GM13977 (cell line): ENCODE data around the gene FAM107B.

ENCODE experiments used
- DNase-seq: peaks from one replicate; pipeline ENCODE4 v3.0.0; 2012; ENCODE audit warnings: low spot score
- CTCF ChIP-seq: IDR thresholded peaks from 2 replicates; pipeline ENCODE4 v1.5.1; 2012; ENCODE audit warnings: mild to moderate bottlenecking, control low read depth; ENCODE audit not compliant: insufficient read depth; ENCODE audit errors: extremely low read depth, missing control alignments
- in situ Hi-C: fragments of 300-500 bp; cut with MboI; formaldehyde crosslinking; loops from one replicate; pipeline ENCODE4 v1.12.0; 2022; ENCODE audit warnings: low sequenced_read_pairs, low pct_unique_long_range_greater_than_20kb, mixed read lengths, inconsistent platforms; ENCODE audit not compliant: unreplicated experiment

The FAM107B gene

DNA sequence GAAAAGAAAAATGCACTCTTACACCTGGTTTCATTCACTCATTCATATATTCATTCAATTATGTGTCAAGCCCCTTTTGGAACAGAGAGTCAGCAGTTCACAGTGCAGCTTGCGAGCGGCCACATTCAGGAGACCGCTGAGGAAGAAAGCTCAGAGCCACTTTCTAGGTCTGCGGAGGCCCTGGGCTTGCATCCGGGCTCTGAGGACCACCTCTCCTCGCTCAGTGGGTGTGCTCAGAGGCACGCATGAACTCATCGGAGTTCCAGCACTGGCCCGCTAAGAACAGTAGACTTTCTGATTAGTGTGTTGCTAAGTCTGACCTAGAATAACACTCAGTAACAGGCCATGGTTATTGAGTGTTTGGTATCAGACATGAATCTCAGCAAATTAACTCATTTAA lies 1.8 kb upstream of the FAM107B start:
- in situ Hi-C loops = no loop called here

DNA sequence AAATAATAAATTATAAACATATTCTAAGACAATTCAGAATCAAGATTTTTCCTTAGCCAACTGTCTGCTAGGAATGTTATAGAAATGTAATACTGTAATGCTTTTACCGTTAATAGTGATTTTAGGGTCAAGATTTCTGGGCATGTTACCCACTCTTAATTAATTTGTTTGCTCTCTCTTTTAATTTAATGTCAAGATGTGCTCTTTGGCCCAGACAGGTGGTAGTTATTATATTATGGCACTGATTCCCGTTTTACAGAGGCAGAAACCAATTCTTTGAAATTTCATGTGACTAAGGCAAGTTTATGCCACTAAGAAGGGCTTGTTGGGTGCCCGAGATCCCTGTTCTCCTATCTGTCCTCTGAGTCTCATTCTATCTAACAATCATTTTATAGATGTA lies 959 bp upstream of the FAM107B start:
- no peak for DNase-seq
- in situ Hi-C loops = no loop called here
- no peak for TF ChIP-seq CTCF

More for the DNA sequence above, 1.8 kb upstream of the FAM107B start:
- no peak for TF ChIP-seq CTCF
- no peak for DNase-seq

DNA sequence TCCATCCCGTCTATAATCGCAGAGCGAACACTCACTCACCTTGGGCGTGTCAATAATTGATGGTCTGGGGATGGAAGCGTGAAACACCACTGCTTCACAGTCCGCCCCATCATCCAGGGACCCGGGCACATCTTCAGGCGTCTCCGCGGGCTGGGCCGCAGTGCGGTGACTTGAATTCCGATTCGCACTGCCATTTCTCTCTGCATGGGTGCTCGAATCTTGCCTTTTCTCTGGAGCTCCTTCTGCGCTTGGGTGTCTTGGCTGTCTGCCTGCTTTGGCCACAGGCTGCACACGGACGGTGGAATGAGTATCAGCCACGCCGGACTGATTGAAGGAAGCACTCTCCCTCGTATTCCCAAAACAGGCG lies 500 bp downstream of the FAM107B start:
- in situ Hi-C loops = no loop called here
- no peak for TF ChIP-seq CTCF
- no peak for DNase-seq

DNA sequence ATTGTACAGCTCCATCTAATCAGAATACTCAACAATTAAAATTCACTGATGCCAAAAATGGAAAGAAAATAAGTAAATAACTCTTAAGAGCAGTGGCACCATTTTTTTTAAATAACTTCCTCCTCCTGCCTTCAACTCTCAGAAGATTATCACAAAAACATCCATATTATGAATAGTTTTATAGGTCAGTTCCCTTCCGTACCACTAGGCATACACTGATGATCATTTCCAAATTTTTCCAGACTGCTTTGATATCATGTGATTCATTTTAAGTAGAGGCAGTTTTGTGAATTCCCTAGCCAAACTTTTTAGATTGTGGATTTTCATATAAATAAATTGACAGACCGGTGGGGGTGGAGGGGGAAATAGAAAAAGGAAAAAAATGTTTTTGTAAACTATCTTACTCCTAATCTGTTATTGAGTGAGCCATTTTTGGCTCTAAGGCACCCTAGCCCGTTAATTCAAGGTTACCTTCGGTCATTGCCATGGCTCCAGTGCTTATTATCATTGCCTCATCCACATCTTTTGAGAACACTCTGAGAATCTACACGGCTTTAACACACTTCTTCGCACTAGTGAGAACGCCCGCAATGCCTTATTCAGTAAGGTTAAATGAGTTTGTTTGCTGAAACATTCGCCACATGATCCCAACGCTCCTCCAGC lies 1.0 kb downstream of the FAM107B start:
- TF ChIP-seq CTCF = no peak
- no peak for DNase-seq

DNA sequence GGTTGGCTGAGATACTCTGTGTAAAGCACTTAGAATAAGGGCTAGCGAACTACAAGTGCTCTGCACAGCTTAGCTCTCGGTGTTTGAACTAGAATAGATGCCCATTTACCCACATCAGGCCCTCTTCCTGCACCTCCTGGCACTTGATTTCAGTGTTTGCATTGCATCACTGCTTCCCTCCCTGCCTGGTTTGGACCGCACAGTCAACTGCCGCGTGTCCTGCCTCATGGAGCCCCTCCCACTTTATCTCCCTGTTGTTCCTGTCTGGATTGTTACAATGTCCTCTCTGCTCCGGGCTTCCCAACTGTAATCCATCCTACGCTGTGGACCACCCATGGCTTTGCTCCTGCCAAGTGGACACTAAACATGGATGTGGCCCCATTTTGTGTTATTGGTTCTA lies 2.3 kb downstream of the FAM107B start:
- in situ Hi-C loops = no loop called here
- no peak for DNase-seq
- TF ChIP-seq CTCF = no peak

More for the DNA sequence above, 1.0 kb downstream of the FAM107B start:
- in situ Hi-C loops = no loop called here

DNA sequence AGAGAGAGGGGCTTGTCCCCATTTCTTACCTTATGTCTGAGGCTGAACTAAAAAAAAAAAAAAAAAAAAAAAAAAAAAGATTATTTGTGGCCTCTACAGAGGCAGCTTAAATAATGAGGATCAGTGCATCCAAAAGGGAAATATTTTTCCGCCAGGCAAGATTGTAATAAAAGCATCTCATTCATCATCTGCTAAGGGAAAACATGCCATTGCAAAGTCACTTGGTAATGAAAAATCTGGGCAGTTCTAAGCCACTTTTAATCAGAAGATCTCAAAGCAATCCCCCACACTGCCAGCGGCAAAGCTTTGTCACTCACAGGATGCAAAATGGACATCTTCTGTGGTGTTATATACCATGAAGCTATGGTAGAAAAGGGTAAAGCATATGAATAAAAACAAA lies 3.8 kb downstream of the FAM107B start:
- TF ChIP-seq CTCF = no peak
- in situ Hi-C loops = no loop called here
- DNase-seq = no peak
